GM23248 (cell line): ENCODE data around the gene HMCN1. TPM values are rescaled to one million over a fixed set of nuclear protein-coding genes. Genes with fewer than 3 reads are reported as not detected.

Source experiments
- DNase-seq: peaks from one replicate; pipeline ENCODE4 v3.0.0-alpha.2; 2015
- H2AFZ ChIP-seq: fragments of 200-600 bp; sonication (generic); 2 replicates; pipeline ENCODE4 v1.6.1; 2016; ENCODE audit warnings: antibody characterized with exemption
- H3F3A ChIP-seq: fragments of 200-600 bp; sonication (generic); 2 replicates; pipeline ENCODE4 v1.6.1; 2016; ENCODE audit warnings: mild to moderate bottlenecking, antibody characterized with exemption, mixed run types; ENCODE audit not compliant: insufficient read depth
- H3K27ac ChIP-seq: fragments of 200-600 bp; sonication (generic); 2 replicates; pipeline ENCODE4 v1.5.1; 2016; ENCODE audit warnings: mild to moderate bottlenecking
- H3K27me3 ChIP-seq: fragments of 200-600 bp; sonication (generic); replicated peaks from 2 replicates; pipeline ENCODE4 v1.6.1; 2016; ENCODE audit warnings: mild to moderate bottlenecking; ENCODE audit not compliant: insufficient read depth
- H3K36me3 ChIP-seq: fragments of 200-600 bp; sonication (generic); 2 replicates; pipeline ENCODE4 v1.6.1; 2016; ENCODE audit warnings: low read depth, mild to moderate bottlenecking
- H3K4me1 ChIP-seq: fragments of 200-600 bp; sonication (generic); 2 replicates; pipeline ENCODE4 v1.6.1; 2016; ENCODE audit warnings: mild to moderate bottlenecking; ENCODE audit not compliant: insufficient read depth
- H3K4me2 ChIP-seq: fragments of 200-600 bp; sonication (generic); one replicate; pipeline ENCODE4 v1.6.1; 2016; ENCODE audit warnings: mild to moderate bottlenecking; ENCODE audit not compliant: unreplicated experiment
- H3K4me3 ChIP-seq: fragments of 200-600 bp; sonication (generic); 2 replicates; pipeline ENCODE4 v1.5.1; 2016; ENCODE audit warnings: mild to moderate bottlenecking
- H3K79me2 ChIP-seq: fragments of 200-600 bp; sonication (generic); 2 replicates; pipeline ENCODE4 v1.6.1; 2016; ENCODE audit warnings: mild to moderate bottlenecking; ENCODE audit not compliant: insufficient read depth
- H3K9ac ChIP-seq: fragments of 200-600 bp; sonication (generic); 2 replicates; pipeline ENCODE4 v1.6.1; 2016; ENCODE audit warnings: mild to moderate bottlenecking
- H3K9me2 ChIP-seq: fragments of 200-600 bp; sonication (generic); 2 replicates; pipeline ENCODE4 v1.6.1; 2016; ENCODE audit warnings: mixed run types, mild to moderate bottlenecking, moderate library complexity; ENCODE audit not compliant: insufficient read depth
- H3K9me3 ChIP-seq: fragments of 200-600 bp; sonication (generic); one replicate; pipeline ENCODE4 v1.6.1; 2017; ENCODE audit warnings: low read depth
- H4K20me1 ChIP-seq: fragments of 200-600 bp; sonication (generic); 2 replicates; pipeline ENCODE4 v1.6.0; 2016; ENCODE audit not compliant: insufficient read depth
- EZH2 ChIP-seq: fragments of 200-600 bp; sonication (generic); IDR thresholded peaks from 2 replicates; pipeline ENCODE4 v1.6.1; 2018; ENCODE audit warnings: antibody characterized with exemption, mild to moderate bottlenecking; ENCODE audit not compliant: insufficient read depth, poor library complexity, severe bottlenecking
- EZH2phosphoT487 ChIP-seq: fragments of 200-600 bp; sonication (generic); IDR thresholded peaks from 2 replicates; pipeline ENCODE4 v1.6.1; 2018; ENCODE audit warnings: antibody characterized with exemption, moderate library complexity, mild to moderate bottlenecking, low read depth; ENCODE audit not compliant: insufficient read depth
- WGBS, 2 experiments: methylation state at CpG; one replicate each; pipeline ENCODE4 v1.1.6; 2015 to 2017; ENCODE audit warnings: low lambda C conversion rate in 2 of 2, low coverage in 1 of 2; ENCODE audit errors: missing lambda C conversion rate in 2 of 2; 5-methylcytosine and 5-hydroxymethylcytosine counted together
- in situ Hi-C: fragments of 300-500 bp; cut with MboI; formaldehyde crosslinking; loops from 2 replicates; pipeline ENCODE4 v1.15.0; 2020
- polyA plus RNA-seq: library from polyadenylated mRNA; unstranded; fragments of >200 nt; fragmentation: Nextera tagmentation; extraction: Ambion mirVana; gene quantifications from 2 replicates; pipeline ENCODE4 v1.2.1, GENCODE V29; 2016
- total RNA-seq: library from RNA; depleted of rRNA; stranded (reverse); fragments of >200 nt; shearing (Covaris generic); gene quantifications from 2 replicates; pipeline ENCODE4 v1.2.3, GENCODE V29; 2014

Gene HMCN1
- total and polyA plus RNA-seq, 2 experiments from 2014 or later, result 1.8 to 5.2 TPM

GRCh38 chr1:186026946-186027345 is 292.8 kb downstream of the HMCN1 start:
- no peak overlapping the region for H2AFZ ChIP-seq
- no peaks in the 10 kb centered on the region for H3F3A ChIP-seq
- no peak overlapping the region for H3K9ac ChIP-seq
- no peaks in the 10 kb centered on the region for H3K36me3 ChIP-seq
- WGBS, 2 experiments, result 18 to 36% methylated on average over 1 of the region's 1 CpG
- H3K9me3 ChIP-seq, result no peaks in the 10 kb centered on the region
- in situ Hi-C loops, result no loop called here
- no peak overlapping the region for H3K4me2 ChIP-seq
- TF ChIP-seq EZH2phosphoT487 (no peak), EZH2 (no peak)
- DNase-seq, result no peak
- H3K9me2 ChIP-seq, result no peaks in the 10 kb centered on the region
- H3K4me3 ChIP-seq, result no peak overlapping the region
- no peak overlapping the region for H3K27ac ChIP-seq
- H3K4me1 ChIP-seq, result no peaks in the 10 kb centered on the region
- no peaks in the 10 kb centered on the region for H4K20me1 ChIP-seq
- no peaks in the 10 kb centered on the region for H3K27me3 ChIP-seq
- H3K79me2 ChIP-seq, result no peaks in the 10 kb centered on the region

GRCh38 chr1:186027621-186028020 is 293.4 kb downstream of the HMCN1 start:
- in situ Hi-C loops, result no loop called here
- Histone ChIP-seq H3K9ac (no peak overlapping the region), H3K4me2 (no peak overlapping the region), H4K20me1 (no peaks in the 10 kb centered on the region), H2AFZ (no peak overlapping the region), H3F3A (no peaks in the 10 kb centered on the region), H3K79me2 (no peaks in the 10 kb centered on the region), H3K4me1 (no peaks in the 10 kb centered on the region), H3K9me2 (no peaks in the 10 kb centered on the region), H3K9me3 (no peaks in the 10 kb centered on the region), H3K4me3 (no peak overlapping the region), H3K36me3 (no peaks in the 10 kb centered on the region), H3K27ac (no peak overlapping the region), H3K27me3 (no peaks in the 10 kb centered on the region)
- no peak for DNase-seq
- 34 to 44% methylated on average over 3 of the region's 3 CpGs for WGBS, 2 experiments
- TF ChIP-seq EZH2phosphoT487 (no peak), EZH2 (no peak)

- Histone ChIP-seq H2AFZ (no peak overlapping the region), H3K27ac (no peak overlapping the region), H3F3A (no peaks in the 10 kb centered on the region), H4K20me1 (no peaks in the 10 kb centered on the region), H3K4me2 (no peak overlapping the region), H3K9me2 (no peaks in the 10 kb centered on the region), H3K9ac (no peak overlapping the region), H3K36me3 (no peaks in the 10 kb centered on the region), H3K4me1 (no peaks in the 10 kb centered on the region), H3K4me3 (no peak overlapping the region), H3K79me2 (no peaks in the 10 kb centered on the region), H3K27me3 (no peaks in the 10 kb centered on the region), H3K9me3 (no peaks in the 10 kb centered on the region)
- in situ Hi-C loops, result no loop called here
- TF ChIP-seq EZH2, result no peak
- no peak for TF ChIP-seq EZH2phosphoT487
- DNase-seq, result no peak
These were observed 296.3 kb downstream of the HMCN1 start for GRCh38 chr1:186030453-186030852.

- whole genome bisulfite sequencing, 2 experiments, result 5 to 14% methylated on average over 2 of the region's 2 CpGs
- Histone ChIP-seq H3K27me3 (no peaks in the 10 kb centered on the region), H3K9me2 (no peaks in the 10 kb centered on the region), H3K4me2 (no peak overlapping the region), H2AFZ (no peak overlapping the region), H3F3A (no peaks in the 10 kb centered on the region), H3K4me3 (no peak overlapping the region), H3K9me3 (no peaks in the 10 kb centered on the region), H4K20me1 (no peaks in the 10 kb centered on the region), H3K4me1 (no peaks in the 10 kb centered on the region), H3K79me2 (no peaks in the 10 kb centered on the region), H3K27ac (no peak overlapping the region), H3K36me3 (no peaks in the 10 kb centered on the region), H3K9ac (no peak overlapping the region)
- DNase-seq, result peak; percentile 42
- in situ Hi-C loops, result no loop called here
- TF ChIP-seq EZH2 (no peak), EZH2phosphoT487 (no peak)
These were observed 299.7 kb downstream of the HMCN1 start for GRCh38 chr1:186033847-186034271.

- TF ChIP-seq EZH2, result no peak
- no peak for TF ChIP-seq EZH2phosphoT487
- Histone ChIP-seq H3K27ac (no peak overlapping the region), H3K9me3 (no peaks in the 10 kb centered on the region), H3K36me3 (no peaks in the 10 kb centered on the region), H3K4me3 (no peak overlapping the region), H3F3A (no peaks in the 10 kb centered on the region), H3K4me2 (no peak overlapping the region), H3K4me1 (no peaks in the 10 kb centered on the region), H4K20me1 (no peaks in the 10 kb centered on the region), H2AFZ (no peak overlapping the region), H3K79me2 (no peaks in the 10 kb centered on the region), H3K27me3 (no peaks in the 10 kb centered on the region), H3K9ac (no peak overlapping the region), H3K9me2 (no peaks in the 10 kb centered on the region; the same call in 1 of the 2 replicates)
- in situ Hi-C loops, result no loop called here
- DNase-seq, result no peak
- 93 to 94% methylated on average over 3 of the region's 3 CpGs for WGBS, 2 experiments
These were observed 308.0 kb downstream of the HMCN1 start for GRCh38 chr1:186042230-186042629.
